GM12892 (cell line): ENCODE results near the gene SMAD7.

ENCODE experiments used
- DNase-seq: peaks from one replicate; pipeline ENCODE4 v3.0.0; 2011; ENCODE audit not compliant: insufficient read length
- FAIRE-seq: peaks from 2 replicates; lab custom pipeline; 2011; peaks lifted over from hg19 to GRCh38; lab: Jason Lieb, UNC
- POLR2A ChIP-seq: IDR thresholded peaks from 2 replicates; pipeline ENCODE4 v1.6.1; 2011; ENCODE audit warnings: low read depth, low read length, control low read depth
- POLR2AphosphoS5 ChIP-seq: IDR thresholded peaks from 2 replicates; pipeline ENCODE4 v1.6.1; 2011; ENCODE audit warnings: low read depth, low read length, control low read depth
- TAF1 ChIP-seq: IDR thresholded peaks from 2 replicates; pipeline ENCODE4 v1.6.1; 2011; ENCODE audit warnings: low read depth, mild to moderate bottlenecking, control low read depth, low read length, borderline replicate concordance

The SMAD7 gene

GRCh38 chr18:48992133-48992532, 41.4 kb upstream of the SMAD7 start:
- DNase-seq (no peak), FAIRE-seq (no peak)
- no peak for TF ChIP-seq POLR2AphosphoS5
- TF ChIP-seq POLR2A: no peak
- TF ChIP-seq TAF1: no peak

- TF ChIP-seq TAF1: no peak
- TF ChIP-seq POLR2A: no peak
- DNase-seq (no peak), FAIRE-seq (no peak)
Observed at GRCh38 chr18:48991676-48992075, 40.9 kb upstream of the SMAD7 start.

GRCh38 chr18:48991319-48991660, 40.5 kb upstream of the SMAD7 start:
- FAIRE-seq: no peak
- no peak for DNase-seq
- TF ChIP-seq POLR2AphosphoS5: no peak
- no peak for TF ChIP-seq POLR2A
- no peak for TF ChIP-seq TAF1

DNA sequence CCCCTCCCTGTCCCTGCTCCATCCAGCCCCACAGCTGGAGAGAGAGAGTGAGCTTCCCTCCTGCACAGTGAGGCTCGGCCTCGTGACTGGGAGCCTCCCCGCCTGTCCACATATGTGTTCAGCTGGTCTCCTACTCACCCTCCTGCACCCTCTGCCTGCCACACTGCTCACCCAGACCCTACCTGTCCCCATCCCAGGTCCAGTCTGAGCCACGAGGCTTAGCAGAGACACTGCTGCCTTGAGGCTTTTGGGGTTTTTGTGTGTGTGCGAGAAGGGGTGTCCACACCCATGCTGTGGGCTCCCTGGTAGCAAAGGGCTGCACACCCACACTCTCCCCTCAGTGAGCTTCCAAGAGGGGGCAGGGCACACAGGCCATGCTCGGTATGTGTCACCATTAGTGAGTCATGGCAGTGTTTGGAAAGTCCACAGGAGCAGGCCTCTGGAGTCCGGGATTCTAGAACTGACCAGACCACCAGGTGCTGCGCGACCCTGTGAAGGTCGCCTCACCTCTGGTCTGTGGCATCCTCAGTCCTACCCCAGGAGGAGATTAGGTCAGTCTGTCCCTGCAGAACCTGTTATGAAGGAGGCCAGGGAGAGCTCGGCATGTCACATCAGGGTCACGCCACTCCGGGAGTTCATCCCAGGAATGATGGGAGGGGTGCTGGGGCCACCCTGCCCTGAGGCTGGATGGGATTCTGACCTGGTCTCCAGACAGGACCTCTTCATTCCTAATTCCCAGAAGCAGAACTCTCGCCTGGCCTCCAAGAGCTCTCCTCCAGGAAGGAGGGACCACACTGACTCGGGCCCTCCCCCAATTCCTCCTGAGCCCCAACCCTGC, 39.9 kb upstream of the SMAD7 start:
- FAIRE-seq (no peak), DNase-seq (no peak)
- TF ChIP-seq POLR2A: no peak
- TF ChIP-seq POLR2AphosphoS5: no peak
- TF ChIP-seq TAF1: no peak

DNA sequence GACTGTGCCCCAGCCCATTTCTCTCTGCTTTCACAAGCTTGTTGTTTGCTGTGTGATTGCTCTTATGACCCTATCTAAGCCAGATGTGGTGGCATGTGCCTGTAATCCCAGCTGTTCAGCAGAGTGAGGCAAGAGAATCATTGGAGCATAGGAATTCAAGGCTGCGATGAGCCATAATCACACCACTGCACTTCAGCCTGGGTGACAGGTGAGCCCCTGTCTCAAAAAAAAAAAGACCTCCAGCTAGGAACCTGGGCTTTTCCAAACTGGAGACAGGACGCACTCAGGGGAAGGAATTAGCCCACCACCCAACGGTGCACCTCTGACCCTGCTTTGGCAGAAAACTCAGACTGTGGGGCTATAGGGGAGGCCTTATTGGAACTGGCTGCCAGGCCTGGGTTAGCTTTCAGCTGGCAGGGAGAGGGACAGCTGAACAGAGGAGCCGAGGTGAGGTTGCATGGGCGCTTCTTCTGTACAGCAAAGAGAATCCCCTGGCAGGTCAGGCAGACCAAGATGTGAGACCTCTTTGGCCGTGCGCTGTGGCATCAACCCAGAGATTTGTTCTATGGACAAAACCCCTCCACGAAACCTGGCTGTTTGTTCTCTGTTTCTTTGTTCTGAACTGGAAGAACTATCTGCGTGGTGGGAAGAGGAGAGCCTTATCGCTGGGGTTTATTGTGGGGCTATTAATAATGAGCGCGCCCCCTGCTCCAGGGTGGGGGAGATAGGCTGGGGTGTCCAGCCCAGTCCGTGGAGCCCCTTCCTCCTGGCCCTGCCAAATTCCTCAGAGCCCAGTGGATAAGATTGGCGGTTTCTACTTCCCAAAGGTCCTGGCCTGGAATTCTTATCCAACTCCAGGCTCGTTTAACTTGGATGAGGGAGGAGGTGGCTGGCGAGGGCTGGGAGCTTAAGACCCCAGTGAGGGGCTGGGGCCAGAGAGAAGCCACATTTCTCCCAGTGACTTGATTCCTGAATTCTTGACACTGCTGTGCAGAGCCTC, 38.8 kb upstream of the SMAD7 start:
- DNase-seq (no peak), FAIRE-seq (no peak)
- TF ChIP-seq POLR2A (no peak), POLR2AphosphoS5 (no peak), TAF1 (no peak)

GRCh38 chr18:48988508-48989303, 37.9 kb upstream of the SMAD7 start:
- FAIRE-seq: no peak
- DNase-seq: no peak
- TF ChIP-seq POLR2A: no peak
- TF ChIP-seq TAF1: no peak
- TF ChIP-seq POLR2AphosphoS5: no peak

DNA sequence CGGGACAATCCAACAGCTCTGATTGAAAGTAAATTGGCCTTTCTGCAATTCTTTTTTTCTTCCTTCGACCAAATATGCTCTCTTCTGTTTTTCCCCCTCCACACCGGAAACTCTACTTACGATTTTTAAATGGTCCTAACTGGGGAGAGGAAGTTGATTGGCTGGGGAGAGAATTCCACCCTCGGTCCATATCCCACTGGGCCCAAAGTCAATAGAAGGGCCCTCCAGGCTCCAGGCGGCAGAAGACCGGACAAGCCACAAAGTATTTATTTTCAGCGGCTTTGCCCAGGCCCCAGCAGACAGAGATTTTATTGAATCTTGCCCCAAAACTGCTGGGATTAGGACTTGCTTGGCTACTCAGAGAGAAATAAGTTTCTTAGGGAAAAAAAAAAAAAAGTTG, 37.1 kb upstream of the SMAD7 start:
- no peak for FAIRE-seq
- TF ChIP-seq POLR2AphosphoS5: no peak
- no peak for TF ChIP-seq TAF1
- no peak for TF ChIP-seq POLR2A
- DNase-seq: no peak

DNA sequence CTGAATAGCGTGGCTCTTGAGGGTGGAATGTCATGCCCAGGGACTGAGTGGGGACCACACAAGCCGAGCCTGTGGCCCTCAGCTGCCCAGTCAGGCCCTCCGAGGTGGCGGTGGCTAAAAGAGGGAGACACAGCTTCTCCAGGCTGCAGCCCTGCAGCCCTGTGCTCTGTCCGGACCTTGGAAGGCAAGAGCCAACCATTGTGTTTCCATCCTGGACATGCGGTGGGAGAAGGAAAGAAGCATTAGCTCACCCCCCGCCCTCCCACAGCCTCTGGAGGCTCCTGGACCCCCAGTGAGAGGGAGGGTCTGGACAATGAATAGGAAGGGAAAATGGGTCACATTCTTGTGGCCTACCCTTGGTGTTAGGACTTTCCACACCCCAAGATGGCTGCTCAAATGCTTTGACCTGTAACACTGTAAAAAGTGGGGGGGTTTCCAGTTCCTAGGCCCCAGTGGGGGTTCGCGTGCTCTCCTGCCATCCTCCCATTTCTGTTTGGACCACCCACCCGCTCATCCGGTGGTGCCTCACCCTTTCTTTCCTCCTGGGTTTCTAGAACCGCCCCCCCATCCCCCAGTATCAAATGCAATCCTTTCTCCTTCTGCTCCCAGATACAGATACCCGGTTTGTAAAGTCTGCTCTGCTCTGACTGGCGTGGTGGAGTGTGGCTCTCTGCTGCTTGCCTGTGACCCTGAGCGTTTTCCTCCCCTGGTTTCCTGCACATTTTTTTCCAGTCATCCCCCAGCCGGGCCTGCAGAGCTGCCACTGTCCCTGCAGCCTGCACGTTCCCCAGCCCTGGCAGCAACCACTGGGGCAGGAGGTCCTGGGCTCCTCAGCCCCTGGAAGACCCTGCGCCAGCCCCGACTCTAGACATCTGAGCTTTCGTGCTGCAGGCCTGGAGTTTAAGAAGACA, 36.3 kb upstream of the SMAD7 start:
- FAIRE-seq: no peak
- TF ChIP-seq TAF1 (no peak), POLR2AphosphoS5 (no peak), POLR2A (no peak)
- DNase-seq: no peak

- no peak for DNase-seq
- no peak for TF ChIP-seq POLR2AphosphoS5
- no peak for TF ChIP-seq TAF1
- no peak for TF ChIP-seq POLR2A
- no peak for FAIRE-seq
Observed at GRCh38 chr18:48985161-48985560, 34.4 kb upstream of the SMAD7 start.

- DNase-seq: no peak
- TF ChIP-seq POLR2AphosphoS5: no peak
- TF ChIP-seq TAF1: no peak
- no peak for TF ChIP-seq POLR2A
- FAIRE-seq: no peak
Observed at GRCh38 chr18:48983793-48984437, 33.1 kb upstream of the SMAD7 start.
